GM23338 (cell line): ENCODE data around the gene CD82.
"Not testable (repeated sequence)": the region's sequence is repeated elsewhere in the genome, so short reads cannot be mapped to it uniquely, and the experiment has no call there.

Source experiments
- CTCF ChIP-seq, 2 experiments: fragments of 200-600 bp in 1 of 2; sonication (generic) in 1 of 2; conservative IDR thresholded peaks; 2 replicates each; pipeline versions ENCODE4 v1.5.1 to v1.6.1; 2016 to 2017; ENCODE audit warnings: antibody characterized with exemption in 2 of 2, low read depth in 2 of 2, mild to moderate bottlenecking in 2 of 2, moderate library complexity in 1 of 2
- EZH2 ChIP-seq: fragments of 200-600 bp; sonication (generic); IDR thresholded peaks from one replicate; pipeline ENCODE4 v1.8.0; 2017; ENCODE audit warnings: antibody characterized with exemption, mild to moderate bottlenecking, low read depth; ENCODE audit not compliant: unreplicated experiment
- EZH2phosphoT487 ChIP-seq: fragments of 200-600 bp; sonication (generic); IDR thresholded peaks from one replicate; pipeline ENCODE4 v1.8.1; 2018; ENCODE audit warnings: antibody characterized with exemption; ENCODE audit not compliant: unreplicated experiment
- REST ChIP-seq: IDR thresholded peaks from one replicate; pipeline ENCODE4 v1.6.1; 2018; ENCODE audit warnings: antibody characterized with exemption; ENCODE audit not compliant: unreplicated experiment

- not testable (repeated sequence) for TF ChIP-seq CTCF (conservative IDR thresholded peaks at IDR 0.05; ENCODE audit: low read depth in 2 of 2); EZH2; REST; EZH2phosphoT487
Measured at GRCh38 chr11:44559940-44560300, 5.5 kb upstream of the CD82 start.
